CD4-positive, alpha-beta T cell (primary cell): ENCODE results near the gene BCKDHB. TPM values are rescaled to one million over a fixed set of nuclear protein-coding genes. Genes with fewer than 3 reads are reported as not detected.

Experiments used
- ATAC-seq: fragments of 200-7000 bp; cut with Tn5 transposase; one replicate; pipeline ENCODE4 v1.10.0; 2022; ENCODE audit warnings: mild to moderate bottlenecking; ENCODE audit not compliant: poor library complexity
- CTCF ChIA-PET: fragments of 350-600 bp; sonication (Branson Sonifier 250); formaldehyde crosslinking; loops from one replicate; lab custom pipeline; 2021; ENCODE audit warnings: antibody characterized with exemption, inconsistent platforms; lab: Charles Lee
- POLR2A ChIA-PET: fragments of 350-600 bp; sonication (Branson Sonifier 250); formaldehyde crosslinking; loops from one replicate; lab custom pipeline; 2021; ENCODE audit warnings: antibody characterized with exemption, inconsistent platforms; lab: Charles Lee
- DNase-seq, 14 experiments: peaks; one replicate each; pipeline ENCODE4 v3.0.0-alpha.2; 2013 to 2020; ENCODE audit warnings: mixed read lengths in 2 of 14
- H3K27ac ChIP-seq, 2 donors: one replicate each; pipeline versions ENCODE4 v1.5.1 to v1.7.0; 2013; ENCODE audit warnings: low read length in 2 of 2, low read depth in 1 of 2, mild to moderate bottlenecking in 1 of 2
- H3K27me3 ChIP-seq, 2 experiments: 1 replicate in 1 of 2; 2 replicates in 1 of 2; pipeline versions ENCODE4 v1.6.1 to v1.7.0; 2013; ENCODE audit warnings: low read length in 2 of 2, control low read depth in 1 of 2, mild to moderate bottlenecking in 1 of 2, moderate library complexity in 1 of 2; ENCODE audit not compliant: insufficient read depth in 2 of 2, control insufficient read depth in 1 of 2
- H3K36me3 ChIP-seq: one replicate; pipeline ENCODE4 v1.6.1; 2013; ENCODE audit warnings: low read length, control low read depth; ENCODE audit not compliant: insufficient read depth
- H3K4me1 ChIP-seq: one replicate; pipeline ENCODE4 v1.6.1; 2013; ENCODE audit warnings: low read length, control low read depth; ENCODE audit not compliant: insufficient read depth
- H3K4me3 ChIP-seq: one replicate; pipeline ENCODE4 v1.5.1; 2013; ENCODE audit warnings: mild to moderate bottlenecking, low read length, moderate library complexity
- H3K9me3 ChIP-seq, 2 experiments: 1 replicate in 1 of 2; 2 replicates in 1 of 2; pipeline versions ENCODE4 v1.6.1 to v1.7.0; 2013; ENCODE audit warnings: low read length in 2 of 2, mild to moderate bottlenecking in 2 of 2, control low read depth in 1 of 2, moderate library complexity in 1 of 2; ENCODE audit not compliant: control insufficient read depth in 1 of 2, insufficient read depth in 1 of 2
- H3K27ac Mint-ChIP-seq: one replicate; pipeline ENCODE4 v1.8.0; 2020; ENCODE audit warnings: mixed read lengths
- H3K27me3 Mint-ChIP-seq: one replicate; pipeline ENCODE4 v1.8.0; 2021; ENCODE audit warnings: mixed read lengths
- H3K36me3 Mint-ChIP-seq: one replicate; pipeline ENCODE4 v1.8.0; 2021; ENCODE audit warnings: low read depth, mixed read lengths
- H3K4me1 Mint-ChIP-seq: one replicate; pipeline ENCODE4 v1.8.0; 2021; ENCODE audit warnings: low read depth, mixed read lengths
- H3K4me3 Mint-ChIP-seq: one replicate; pipeline ENCODE4 v1.8.0; 2020; ENCODE audit warnings: mild to moderate bottlenecking, mixed read lengths
- H3K9me3 Mint-ChIP-seq: one replicate; pipeline ENCODE4 v1.8.0; 2020; ENCODE audit warnings: mixed read lengths
- CTCF ChIP-seq: fragments of 200-600 bp; IDR thresholded peaks from one replicate; pipeline ENCODE4 v1.8.0; 2022; ENCODE audit warnings: antibody characterized with exemption, mild to moderate bottlenecking
- intact Hi-C, 2 experiments: fragments of 100-400 bp; cut with DNase I in 1 of 2; cut with micrococcal nuclease in 1 of 2; formaldehyde crosslinking; loops; one replicate each; pipeline versions ENCODE4 v1.15.1 to v1.9.0; 2023 to 2025; cut with DNase I, micrococcal nuclease
- total RNA-seq, 174 experiments: library from RNA in 2 of 174; stranded (reverse) in 2 of 174; gene quantifications; one replicate each; pipeline ENCODE4 v1.2.3 and lab custom pipeline; 2021 to 2026

BCKDHB gene
- total RNA-seq, 2 experiments from 2014 or later, result 7.8 to 8.1 TPM

- ChIA-PET CTCF (no interaction called here), POLR2A (no interaction called here)
- Histone ChIP-seq H3K27me3 (no peaks in the 10 kb centered on the region), H3K36me3 (no peaks in the 10 kb centered on the region), H3K27ac (no peak overlapping the region), H3K4me1 (no peaks in the 10 kb centered on the region), H3K4me3 (no peak overlapping the region), H3K9me3 (no peaks in the 10 kb centered on the region)
- Mint-ChIP-seq H3K27ac (no peak overlapping the region), H3K9me3 (peaks cover 3% of the 10 kb centered on the region), H3K27me3 (no peaks in the 10 kb centered on the region), H3K4me1 (no peaks in the 10 kb centered on the region), H3K4me3 (no peak overlapping the region), H3K36me3 (no peaks in the 10 kb centered on the region)
- ATAC-seq (no peak), DNase-seq (no peak)
- TF ChIP-seq CTCF, result no peak
- intact Hi-C loops, result no loop called here
Observed at GRCh38 chr6:80077067-80077466, 29.4 kb upstream of the BCKDHB start.

- intact Hi-C loops, result no loop called here
- CTCF ChIA-PET, result no interaction called here
- Histone ChIP-seq H3K4me3 (no peak overlapping the region), H3K36me3 (no peaks in the 10 kb centered on the region), H3K4me1 (no peaks in the 10 kb centered on the region), H3K27ac (no peak overlapping the region), H3K27me3 (no peaks in the 10 kb centered on the region), H3K9me3 (no peaks in the 10 kb centered on the region)
- no peaks in the 10 kb centered on the region for H3K9me3 Mint-ChIP-seq
- no peaks in the 10 kb centered on the region for H3K4me1 Mint-ChIP-seq
- no peak for TF ChIP-seq CTCF
- DNase-seq (no peak), ATAC-seq (no peak)
- no peak overlapping the region for H3K27ac Mint-ChIP-seq
- no peaks in the 10 kb centered on the region for H3K36me3 Mint-ChIP-seq
- POLR2A ChIA-PET, result no interaction called here
- no peaks in the 10 kb centered on the region for H3K27me3 Mint-ChIP-seq
- no peak overlapping the region for H3K4me3 Mint-ChIP-seq
Observed at GRCh38 chr6:80088637-80089036, 17.8 kb upstream of the BCKDHB start.

GRCh38 chr6:80091506-80091905 is 15.0 kb upstream of the BCKDHB start:
- H3K27me3 Mint-ChIP-seq, result no peaks in the 10 kb centered on the region
- H3K4me3 ChIP-seq, result no peak overlapping the region
- no peaks in the 10 kb centered on the region for H3K4me1 Mint-ChIP-seq
- H3K27ac ChIP-seq, result no peak overlapping the region
- H3K4me3 Mint-ChIP-seq, result no peak overlapping the region
- no peaks in the 10 kb centered on the region for H3K9me3 ChIP-seq
- no peak for TF ChIP-seq CTCF
- H3K27me3 ChIP-seq, result no peaks in the 10 kb centered on the region
- H3K9me3 Mint-ChIP-seq, result no peaks in the 10 kb centered on the region
- ChIA-PET POLR2A (no interaction called here), CTCF (interaction anchor here (0.6 kb wide), 1 partner anchor 192 kb away, joined by 3 read pairs; no protein-coding TSS in a partner anchor)
- ATAC-seq (no peak), DNase-seq (no peak)
- no peaks in the 10 kb centered on the region for H3K36me3 Mint-ChIP-seq
- intact Hi-C loops, result loop anchor here in 1 of 2 experiments (5.0 kb wide), 2 partner anchors 219 to 314 kb away; no protein-coding TSS in a partner anchor
- H3K27ac Mint-ChIP-seq, result no peak overlapping the region
- no peaks in the 10 kb centered on the region for H3K4me1 ChIP-seq
- H3K36me3 ChIP-seq, result no peaks in the 10 kb centered on the region
